ENCODE measurements around the gene CEBPE. TPM values are rescaled to one million over a fixed set of nuclear protein-coding genes. Genes with fewer than 3 reads are reported as not detected.

Gene CEBPE
- total and polyA plus RNA-seq, 2 experiments from 2014 or later = not detected

DNA sequence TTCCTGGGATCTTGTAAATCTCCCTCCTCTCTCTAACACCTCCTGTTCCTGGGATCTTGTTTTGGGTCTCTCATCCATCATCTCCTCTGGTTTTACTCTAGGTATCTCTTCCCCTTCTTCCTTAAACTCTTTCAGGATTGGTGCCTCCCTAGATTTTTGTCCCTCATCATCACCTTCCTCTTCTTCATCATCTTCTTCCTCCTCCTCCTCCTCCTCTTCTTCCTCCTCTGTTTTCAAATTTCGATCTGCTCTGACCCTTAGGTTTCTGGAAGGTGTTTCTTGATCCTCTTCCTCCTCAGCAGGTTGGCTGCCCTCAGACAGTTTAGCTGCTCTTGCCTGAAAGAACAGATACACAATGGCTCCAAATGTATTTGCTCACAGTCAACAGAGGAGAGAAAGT lies 38.6 kb downstream of the CEBPE start:
- H3K9me3 ChIP-seq (ENCODE audit: low read depth) = no peaks in the 10 kb centered on the region
- H3K4me3 ChIP-seq = no peak overlapping the region
- peak overlapping the region; percentile 50 for H3K4me2 ChIP-seq (ENCODE audit: unreplicated experiment)
- no peaks in the 10 kb centered on the region for H3K9me2 ChIP-seq (ENCODE audit: insufficient read depth)
- no peaks in the 10 kb centered on the region for H3K27me3 ChIP-seq (replicated peaks; ENCODE audit: insufficient read depth)
- peak overlapping the region; percentile 79 for H3K9ac ChIP-seq
- peak overlapping the region; percentile 96 for H3K27ac ChIP-seq
- no peak overlapping the region for H2AFZ ChIP-seq
- peaks cover 50% of the 10 kb centered on the region for H3K4me1 ChIP-seq (ENCODE audit: insufficient read depth)
- H3K79me2 ChIP-seq (ENCODE audit: insufficient read depth) = peaks cover 67% of the 10 kb centered on the region
- H3K36me3 ChIP-seq (ENCODE audit: low read depth) = peaks cover 74% of the 10 kb centered on the region
- TF ChIP-seq EZH2 (IDR thresholded peaks at IDR 0.05; ENCODE audit: insufficient read depth, poor library complexity, severe bottlenecking) (no peak), EZH2phosphoT487 (IDR thresholded peaks at IDR 0.05; ENCODE audit: insufficient read depth, low read depth) (no peak)
- in situ Hi-C loops (cut with MboI) = no loop called here
- H3F3A ChIP-seq (ENCODE audit: insufficient read depth) = peaks cover 63% of the 10 kb centered on the region
- DNase-seq = no peak
- WGBS, 2 experiments (ENCODE audit: low coverage in 1 of 2, low lambda C conversion rate in 2 of 2, missing lambda C conversion rate in 2 of 2) = 86 to 95% methylated on average over 1 of the region's 1 CpG
- H4K20me1 ChIP-seq (ENCODE audit: insufficient read depth) = no peaks in the 10 kb centered on the region

- peak overlapping the region; percentile 79 for H3K9ac ChIP-seq
- H2AFZ ChIP-seq = no peak overlapping the region
- H3K4me3 ChIP-seq = 0 out of 2 replicates have a peak overlapping the region, but pooled peaks have one; percentile 36
- H3K4me2 ChIP-seq (ENCODE audit: unreplicated experiment) = peak overlapping the region; percentile 75
- peaks cover 45% of the 10 kb centered on the region for H3K4me1 ChIP-seq (ENCODE audit: insufficient read depth)
- peak; percentile 81 for DNase-seq
- H3K9me3 ChIP-seq (ENCODE audit: low read depth) = no peaks in the 10 kb centered on the region
- no peaks in the 10 kb centered on the region for H3K9me2 ChIP-seq (ENCODE audit: insufficient read depth)
- no peaks in the 10 kb centered on the region for H4K20me1 ChIP-seq (ENCODE audit: insufficient read depth)
- in situ Hi-C loops (cut with MboI) = no loop called here
- no peaks in the 10 kb centered on the region for H3K27me3 ChIP-seq (replicated peaks; ENCODE audit: insufficient read depth)
- peaks cover 56% of the 10 kb centered on the region for H3F3A ChIP-seq (ENCODE audit: insufficient read depth)
- TF ChIP-seq EZH2phosphoT487 (IDR thresholded peaks at IDR 0.05; ENCODE audit: insufficient read depth, low read depth) = no peak
- TF ChIP-seq EZH2 (IDR thresholded peaks at IDR 0.05; ENCODE audit: insufficient read depth, poor library complexity, severe bottlenecking) = no peak
- peak overlapping the region; percentile 96 for H3K27ac ChIP-seq
- 43 to 48% methylated on average over 2 of the region's 2 CpGs for WGBS, 2 experiments (ENCODE audit: low coverage in 1 of 2, low lambda C conversion rate in 2 of 2, missing lambda C conversion rate in 2 of 2)
- peaks cover 71% of the 10 kb centered on the region for H3K79me2 ChIP-seq (ENCODE audit: insufficient read depth)
- peaks cover 72% of the 10 kb centered on the region for H3K36me3 ChIP-seq (ENCODE audit: low read depth)
Observed at GRCh38 chr14:23079716-23080115, 39.3 kb downstream of the CEBPE start.

DNA sequence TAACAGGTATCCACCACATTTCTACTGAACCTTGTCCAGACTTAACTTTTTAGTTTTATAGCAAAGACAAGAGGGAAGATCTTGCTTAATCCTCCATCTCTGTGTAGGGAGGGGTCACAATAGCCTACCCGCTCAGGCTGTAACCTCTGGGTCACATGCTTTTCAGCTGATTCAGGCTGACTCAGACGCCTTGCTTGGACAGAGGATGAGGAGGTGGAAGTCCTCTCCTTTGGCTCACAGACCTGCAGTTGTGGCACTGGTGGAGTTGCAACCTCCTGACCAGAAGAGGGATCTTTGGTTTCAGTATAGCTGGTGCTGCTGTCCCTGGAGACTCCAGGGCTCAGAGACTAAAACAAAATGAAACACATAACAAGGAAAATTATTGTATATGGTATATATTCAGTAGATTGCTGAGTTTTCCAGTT lies 40.4 kb downstream of the CEBPE start:
- Histone ChIP-seq H3K9me3 (ENCODE audit: low read depth) (no peaks in the 10 kb centered on the region), H4K20me1 (ENCODE audit: insufficient read depth) (no peaks in the 10 kb centered on the region), H3K4me2 (ENCODE audit: unreplicated experiment) (peak overlapping the region; percentile 75), H2AFZ (no peak overlapping the region), H3K79me2 (ENCODE audit: insufficient read depth) (peaks cover 71% of the 10 kb centered on the region), H3K36me3 (ENCODE audit: low read depth) (peaks cover 69% of the 10 kb centered on the region), H3K9me2 (ENCODE audit: insufficient read depth) (no peaks in the 10 kb centered on the region), H3K4me3 (peak overlapping the region; percentile 36), H3K9ac (peak overlapping the region; percentile 79), H3F3A (ENCODE audit: insufficient read depth) (peaks cover 58% of the 10 kb centered on the region), H3K27ac (peak overlapping the region; percentile 96), H3K4me1 (ENCODE audit: insufficient read depth) (peaks cover 45% of the 10 kb centered on the region), H3K27me3 (replicated peaks; ENCODE audit: insufficient read depth) (no peaks in the 10 kb centered on the region)
- in situ Hi-C loops (cut with MboI) = no loop called here
- 0% methylated on average over 2 of the region's 2 CpGs for WGBS, 2 experiments (ENCODE audit: low coverage in 1 of 2, low lambda C conversion rate in 2 of 2, missing lambda C conversion rate in 2 of 2)
- peak; percentile 98 for DNase-seq
- no peak for TF ChIP-seq EZH2phosphoT487 (IDR thresholded peaks at IDR 0.05; ENCODE audit: insufficient read depth, low read depth)
- no peak for TF ChIP-seq EZH2 (IDR thresholded peaks at IDR 0.05; ENCODE audit: insufficient read depth, poor library complexity, severe bottlenecking)

DNA sequence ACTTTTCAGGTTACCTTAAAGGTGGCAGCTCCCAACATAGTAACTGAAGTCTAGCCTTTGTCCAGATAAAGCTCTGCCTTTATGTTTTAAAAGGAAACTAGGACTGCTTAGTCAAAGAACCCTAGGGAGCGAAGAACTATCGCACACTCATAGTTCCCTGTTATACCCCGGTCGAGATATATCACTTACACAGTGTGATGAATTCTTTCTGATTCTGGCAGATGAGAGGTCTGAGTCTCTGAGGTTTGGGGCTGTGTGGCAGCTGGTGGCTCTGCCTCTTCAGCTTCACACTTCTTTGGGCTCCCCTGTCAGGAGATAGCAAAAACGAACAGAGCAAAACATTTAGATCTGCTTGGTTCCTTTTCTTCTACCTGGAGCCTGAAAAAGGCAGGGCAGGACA lies 41.1 kb downstream of the CEBPE start:
- Histone ChIP-seq H3K4me3 (peak overlapping the region; percentile 27), H3K9me2 (ENCODE audit: insufficient read depth) (no peaks in the 10 kb centered on the region), H3K27ac (peak overlapping the region; percentile 96), H3K27me3 (replicated peaks; ENCODE audit: insufficient read depth) (no peaks in the 10 kb centered on the region), H4K20me1 (ENCODE audit: insufficient read depth) (no peaks in the 10 kb centered on the region), H3K9me3 (ENCODE audit: low read depth) (no peaks in the 10 kb centered on the region), H3K36me3 (ENCODE audit: low read depth) (peaks cover 65% of the 10 kb centered on the region), H3K9ac (peak overlapping the region; percentile 79), H2AFZ (no peak overlapping the region), H3F3A (ENCODE audit: insufficient read depth) (peaks cover 65% of the 10 kb centered on the region), H3K4me2 (ENCODE audit: unreplicated experiment) (peak overlapping the region; percentile 68), H3K4me1 (ENCODE audit: insufficient read depth) (peaks cover 45% of the 10 kb centered on the region), H3K79me2 (ENCODE audit: insufficient read depth) (peaks cover 71% of the 10 kb centered on the region)
- WGBS, 2 experiments (ENCODE audit: low coverage in 1 of 2, low lambda C conversion rate in 2 of 2, missing lambda C conversion rate in 2 of 2) = 49 to 56% methylated on average over 5 of the region's 5 CpGs
- peak; percentile 35 for DNase-seq
- in situ Hi-C loops (cut with MboI) = no loop called here
- no peak for TF ChIP-seq EZH2 (IDR thresholded peaks at IDR 0.05; ENCODE audit: insufficient read depth, poor library complexity, severe bottlenecking)
- no peak for TF ChIP-seq EZH2phosphoT487 (IDR thresholded peaks at IDR 0.05; ENCODE audit: insufficient read depth, low read depth)

Measured in GM23248 (cell line).